Activated T-helper 2 cell treated with anti-CD3 and anti-CD28 coated beads, Interferon-gamma antibody, Interleukin-2, Interleukin-4, amounts not matched to agents 10 μg/mL and 5 μg/mL and 100 μg/mL, durations not matched to agents 14 hours and 24 hours and 36 hours (primary cell): ENCODE measurements around the gene FSIP1. TPM values are rescaled to one million over a fixed set of nuclear protein-coding genes. Genes with fewer than 3 reads are reported as not detected.

Experiments used
- DNase-seq: peaks from one replicate; pipeline ENCODE4 v3.0.0; 2021; ENCODE audit warnings: low spot score
- H3K27ac Mint-ChIP-seq: one replicate; pipeline ENCODE4 v1.8.0; 2021; ENCODE audit warnings: mixed read lengths
- H3K27me3 Mint-ChIP-seq: one replicate; pipeline ENCODE4 v1.8.0; 2021; ENCODE audit warnings: low read depth, mixed read lengths
- H3K36me3 Mint-ChIP-seq: one replicate; pipeline ENCODE4 v1.8.0; 2021; ENCODE audit warnings: low read depth, mixed read lengths
- H3K4me1 Mint-ChIP-seq: one replicate; pipeline ENCODE4 v1.8.0; 2021; ENCODE audit warnings: low read depth, mixed read lengths
- H3K4me3 Mint-ChIP-seq: one replicate; pipeline ENCODE4 v1.8.0; 2021; ENCODE audit warnings: low read depth, mild to moderate bottlenecking, moderate library complexity, mixed read lengths
- H3K9me3 Mint-ChIP-seq: one replicate; pipeline ENCODE4 v1.8.0; 2021; ENCODE audit warnings: mixed read lengths
- intact Hi-C: fragments of 100-400 bp; cut with micrococcal nuclease; formaldehyde crosslinking; loops from one replicate; pipeline ENCODE4 v1.15.1; 2023
- total RNA-seq: library from RNA; stranded (reverse); gene quantifications from 2 replicates; pipeline ENCODE4 v1.2.3, GENCODE V29; 2022

FSIP1 gene
- total RNA-seq, 1 donor from 2014 or later: 0.14 TPM

DNA sequence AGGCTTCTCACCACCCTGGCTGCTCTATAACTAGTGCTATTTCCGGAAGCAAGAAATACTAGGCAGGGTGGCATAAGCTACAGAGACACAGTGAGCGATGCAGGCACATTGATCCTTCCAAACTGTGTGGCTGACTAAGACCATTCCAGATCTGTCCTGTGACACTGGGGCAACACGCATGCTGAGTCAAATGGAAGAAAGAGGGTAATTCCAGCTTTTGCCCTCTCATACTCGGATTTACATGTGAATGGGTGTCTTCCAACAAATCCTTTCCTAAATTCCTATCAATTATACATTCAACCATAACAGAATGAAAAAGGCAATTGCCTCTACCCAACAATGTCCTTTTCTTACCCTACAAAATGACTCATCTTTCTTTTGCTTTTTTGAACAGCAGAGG lies 5.1 kb downstream of the FSIP1 start:
- Mint-ChIP-seq H3K4me1 (peaks cover 27% of the 10 kb centered on the region), H3K36me3 (no peaks in the 10 kb centered on the region), H3K9me3 (no peaks in the 10 kb centered on the region), H3K27ac (no peak overlapping the region), H3K27me3 (peaks cover 13% of the 10 kb centered on the region), H3K4me3 (no peak overlapping the region)
- intact Hi-C loops: no loop called here
- no peak for DNase-seq

DNA sequence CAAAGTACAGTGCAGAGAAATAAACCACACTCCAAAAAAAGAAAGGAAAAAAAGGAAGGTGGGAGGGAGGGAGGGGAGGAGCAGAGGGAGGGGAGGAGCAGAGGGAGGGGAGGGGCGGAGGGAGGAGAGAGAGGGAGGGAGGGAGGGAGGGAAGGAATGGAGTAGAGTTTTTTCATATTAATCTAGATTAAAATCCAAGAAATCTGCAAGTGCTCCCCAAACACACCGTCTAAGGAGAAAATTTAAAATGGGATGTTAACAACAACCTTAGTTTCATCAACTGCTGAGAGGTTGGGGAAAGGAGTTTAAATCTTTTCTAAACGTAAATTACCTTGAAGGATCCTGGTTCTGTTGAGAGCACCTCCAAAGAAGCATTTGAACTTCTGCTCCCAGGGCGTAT lies 6.6 kb downstream of the FSIP1 start:
- intact Hi-C loops: no loop called here
- DNase-seq: no peak
- Mint-ChIP-seq H3K9me3 (no peaks in the 10 kb centered on the region), H3K36me3 (no peaks in the 10 kb centered on the region), H3K4me1 (peaks cover 23% of the 10 kb centered on the region), H3K27me3 (peaks cover 13% of the 10 kb centered on the region), H3K4me3 (no peak overlapping the region), H3K27ac (no peak overlapping the region)

DNA sequence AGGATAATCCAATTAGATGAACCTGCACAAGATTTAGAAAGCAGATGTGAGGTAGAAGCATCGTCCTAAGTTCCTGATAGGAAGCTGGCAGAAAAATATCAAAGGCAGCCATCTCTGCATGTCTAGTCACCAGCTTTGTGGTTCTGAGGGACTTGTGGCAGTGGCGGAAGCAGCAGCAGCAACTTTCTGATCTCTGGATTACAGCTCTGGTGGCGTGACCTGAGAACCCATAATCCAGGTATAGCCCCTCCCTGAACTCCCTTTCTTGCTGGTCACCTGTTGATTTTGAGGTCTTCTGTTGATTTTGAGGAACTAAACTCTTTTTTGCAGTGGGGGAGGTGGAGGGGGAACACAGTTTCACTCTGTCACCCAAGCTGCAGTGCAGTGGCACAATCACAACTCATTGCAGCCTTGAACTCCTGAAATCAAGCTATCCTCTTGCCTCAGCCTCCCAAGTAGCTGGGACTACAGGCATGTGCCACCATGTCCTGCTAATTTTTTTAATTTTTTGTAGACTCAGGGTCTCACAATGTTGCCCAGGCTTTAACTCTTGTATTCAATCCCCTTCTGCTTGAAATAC lies 7.9 kb downstream of the FSIP1 start:
- no peak overlapping the region for H3K27ac Mint-ChIP-seq
- peak; percentile 45 for DNase-seq
- no peaks in the 10 kb centered on the region for H3K36me3 Mint-ChIP-seq
- H3K9me3 Mint-ChIP-seq: no peaks in the 10 kb centered on the region
- H3K4me3 Mint-ChIP-seq: no peak overlapping the region
- H3K4me1 Mint-ChIP-seq: peaks cover 23% of the 10 kb centered on the region
- intact Hi-C loops: no loop called here
- peaks cover 13% of the 10 kb centered on the region for H3K27me3 Mint-ChIP-seq

DNA sequence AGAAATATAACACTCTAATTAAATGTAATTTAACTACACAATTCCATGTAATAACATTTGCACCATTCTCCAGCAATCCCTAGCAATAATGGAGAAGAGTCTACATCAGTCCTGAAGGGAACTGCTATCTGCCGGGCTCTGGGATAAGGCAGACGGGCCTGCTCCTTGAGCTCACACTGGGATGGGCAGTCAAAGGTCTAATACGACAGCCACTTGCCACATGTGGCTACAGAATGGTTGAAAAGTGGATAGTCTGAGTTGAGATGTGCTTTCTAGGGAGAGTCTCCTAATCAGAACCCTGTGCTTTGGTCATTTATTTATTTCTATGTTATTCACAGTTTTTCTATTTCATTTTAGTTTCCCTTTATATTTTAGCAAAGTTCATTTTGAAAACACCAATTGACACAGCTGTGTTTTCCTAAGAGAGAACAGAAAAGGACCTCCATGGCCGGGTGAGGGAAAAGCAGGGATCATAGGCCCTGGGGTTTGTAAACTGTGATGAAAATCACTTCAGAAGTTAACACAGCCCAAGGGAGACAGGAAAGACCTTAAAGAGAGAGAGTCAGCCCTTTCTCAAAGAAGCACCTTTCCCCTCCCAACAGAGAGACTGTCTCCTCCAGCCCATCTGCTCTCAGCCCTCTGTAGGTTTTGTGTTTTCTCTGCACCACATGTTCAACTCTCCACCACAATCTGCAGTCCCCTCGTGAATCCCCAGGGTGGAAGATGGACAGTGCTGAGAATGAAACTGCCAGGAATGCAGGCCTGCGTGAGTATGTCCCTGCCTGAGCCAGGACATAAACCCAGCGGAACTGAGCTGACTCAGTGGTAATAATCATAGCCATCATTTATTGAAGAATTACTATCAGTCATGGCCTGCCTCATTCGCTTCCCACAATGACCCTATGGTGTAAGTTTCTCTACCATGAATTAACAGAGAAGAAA lies 11.6 kb downstream of the FSIP1 start:
- peaks cover 4% of the 10 kb centered on the region for H3K27me3 Mint-ChIP-seq
- H3K4me1 Mint-ChIP-seq: peaks cover 19% of the 10 kb centered on the region
- no peak overlapping the region for H3K27ac Mint-ChIP-seq
- no peaks in the 10 kb centered on the region for H3K36me3 Mint-ChIP-seq
- H3K9me3 Mint-ChIP-seq: no peaks in the 10 kb centered on the region
- DNase-seq: no peak
- intact Hi-C loops: no loop called here
- no peak overlapping the region for H3K4me3 Mint-ChIP-seq

DNA sequence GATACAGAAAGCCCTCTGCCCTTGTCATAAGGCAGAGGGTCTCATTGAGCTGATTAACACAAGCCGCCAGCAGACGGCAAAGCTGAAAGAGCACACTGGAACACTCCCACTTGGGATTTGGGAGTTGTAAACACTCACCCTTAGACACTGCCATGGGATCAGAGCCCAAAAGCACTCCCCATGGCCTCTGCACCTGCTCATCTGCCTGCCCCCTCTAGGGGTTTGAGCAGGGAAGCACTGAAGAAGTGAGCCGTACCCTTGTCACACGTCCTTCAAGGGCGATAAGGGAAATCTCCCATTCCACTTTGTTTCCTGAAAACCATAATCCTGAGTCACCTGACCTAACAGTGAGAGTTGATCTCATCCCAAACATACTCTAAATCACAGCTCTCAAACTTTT lies 14.7 kb downstream of the FSIP1 start:
- H3K27me3 Mint-ChIP-seq: peaks cover 12% of the 10 kb centered on the region
- H3K27ac Mint-ChIP-seq: no peak overlapping the region
- peaks cover 2% of the 10 kb centered on the region for H3K4me1 Mint-ChIP-seq
- DNase-seq: no peak
- intact Hi-C loops: no loop called here
- no peaks in the 10 kb centered on the region for H3K9me3 Mint-ChIP-seq
- H3K36me3 Mint-ChIP-seq: no peaks in the 10 kb centered on the region
- H3K4me3 Mint-ChIP-seq: no peak overlapping the region

DNA sequence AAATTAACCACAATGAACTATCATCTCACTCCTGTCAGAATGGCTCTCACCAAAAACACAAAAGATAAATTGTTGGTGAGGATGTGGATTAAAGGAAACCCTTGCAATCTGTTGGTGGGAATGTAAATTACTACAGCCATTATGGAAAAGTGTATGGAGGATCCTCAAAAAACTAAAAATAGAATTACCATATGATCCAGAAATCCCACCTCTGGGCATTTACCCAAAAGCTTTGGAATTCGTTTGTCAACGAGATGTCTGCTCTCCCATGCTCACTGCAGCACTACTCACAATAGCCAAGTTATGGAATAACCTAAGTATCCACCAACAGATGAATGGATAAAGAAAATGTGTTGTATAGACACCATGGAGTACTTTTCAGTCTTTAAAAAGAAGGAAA lies 21.6 kb downstream of the FSIP1 start:
- intact Hi-C loops: no loop called here
- no peaks in the 10 kb centered on the region for H3K4me1 Mint-ChIP-seq
- H3K36me3 Mint-ChIP-seq: no peaks in the 10 kb centered on the region

DNA sequence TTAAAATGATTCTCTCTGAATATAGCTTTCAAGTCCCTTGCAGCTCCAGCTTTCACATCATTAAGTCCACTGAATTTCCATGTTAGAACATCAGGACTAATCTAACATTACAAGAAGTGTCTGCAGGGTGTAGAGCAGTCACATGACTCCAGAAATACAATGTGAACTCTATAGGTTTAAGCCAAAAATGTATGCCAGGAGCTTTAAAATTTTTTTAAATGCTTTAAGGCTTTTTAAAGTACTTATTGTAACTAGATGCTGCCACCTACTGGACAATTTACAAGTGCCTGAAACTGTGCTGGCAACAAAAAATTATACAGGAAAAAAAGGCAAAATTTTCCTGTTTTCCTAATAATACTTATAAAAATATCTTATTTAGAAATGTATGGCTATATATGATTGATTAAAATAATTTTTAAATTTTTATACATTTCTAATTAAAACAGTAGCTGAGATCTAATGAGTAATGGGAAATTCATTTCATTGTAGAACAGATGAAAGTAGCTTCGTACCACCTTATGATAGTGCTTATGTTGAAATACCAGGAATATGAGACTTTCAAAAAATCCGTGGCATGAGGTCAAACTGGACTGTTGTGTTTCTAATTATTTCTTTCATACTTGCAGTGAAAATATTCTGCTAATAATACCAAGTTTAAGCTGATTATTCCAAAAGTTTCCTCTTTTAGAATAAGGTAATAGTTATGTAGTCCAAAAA lies 25.7 kb downstream of the FSIP1 start:
- no peaks in the 10 kb centered on the region for H3K36me3 Mint-ChIP-seq
- H3K4me1 Mint-ChIP-seq: no peaks in the 10 kb centered on the region
- intact Hi-C loops: loop anchor here (1.0 to 2.0 kb wide), 2 partner anchors 71 to 174 kb away; no protein-coding TSS in a partner anchor
- H3K27ac Mint-ChIP-seq: no peak overlapping the region
- H3K27me3 Mint-ChIP-seq: peaks cover 59% of the 10 kb centered on the region
- no peak for DNase-seq
- no peaks in the 10 kb centered on the region for H3K9me3 Mint-ChIP-seq
- no peak overlapping the region for H3K4me3 Mint-ChIP-seq

More for the DNA sequence above, 21.6 kb downstream of the FSIP1 start:
- DNase-seq: no peak
- H3K9me3 Mint-ChIP-seq: no peaks in the 10 kb centered on the region
- H3K27ac Mint-ChIP-seq: no peak overlapping the region
- H3K4me3 Mint-ChIP-seq: no peak overlapping the region
- H3K27me3 Mint-ChIP-seq: peaks cover 45% of the 10 kb centered on the region

DNA sequence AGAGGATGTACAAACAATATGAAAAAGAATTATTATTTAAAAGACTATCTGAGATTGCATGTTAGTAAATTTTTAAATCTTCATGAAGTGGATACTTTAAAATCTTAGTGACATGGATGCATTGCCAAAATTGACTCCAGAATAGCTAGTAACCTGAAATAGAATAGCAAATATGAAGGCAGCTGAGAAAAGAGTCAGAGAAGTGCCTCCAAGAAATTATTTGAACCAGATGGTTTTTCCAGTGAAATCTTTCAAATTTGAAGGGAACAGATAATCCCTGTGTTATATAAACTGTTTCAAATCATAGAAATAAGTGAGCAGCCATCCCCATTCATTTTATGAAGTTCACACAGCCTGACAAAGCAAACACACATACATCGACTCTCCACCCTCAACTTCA lies 29.6 kb downstream of the FSIP1 start:
- Mint-ChIP-seq H3K36me3 (no peaks in the 10 kb centered on the region), H3K27me3 (peaks cover 66% of the 10 kb centered on the region), H3K27ac (no peak overlapping the region), H3K4me3 (no peak overlapping the region), H3K9me3 (no peaks in the 10 kb centered on the region), H3K4me1 (no peaks in the 10 kb centered on the region)
- intact Hi-C loops: no loop called here
- DNase-seq: no peak

DNA sequence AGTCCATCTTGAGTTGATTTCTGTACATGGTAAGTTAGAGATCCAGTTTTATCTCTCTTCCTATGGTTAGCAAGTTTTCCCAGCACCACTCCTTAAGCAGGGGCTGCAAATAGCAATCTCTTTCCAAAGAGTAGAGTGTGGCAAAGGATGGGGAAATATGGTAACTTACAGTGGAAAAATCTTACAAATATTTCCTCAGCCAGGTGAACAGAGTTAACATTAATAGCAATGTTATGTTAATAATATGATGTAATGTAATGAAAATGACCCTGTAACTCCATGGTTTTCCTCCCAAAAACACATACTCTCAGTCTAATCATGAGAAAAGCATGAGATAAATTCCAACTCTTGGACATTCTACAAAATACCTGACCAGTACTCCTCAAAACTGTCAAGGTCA lies 30.4 kb downstream of the FSIP1 start:
- Mint-ChIP-seq H3K36me3 (no peaks in the 10 kb centered on the region), H3K4me1 (no peaks in the 10 kb centered on the region), H3K27ac (no peak overlapping the region), H3K4me3 (no peak overlapping the region), H3K9me3 (no peaks in the 10 kb centered on the region), H3K27me3 (peaks cover 66% of the 10 kb centered on the region)
- intact Hi-C loops: no loop called here
- no peak for DNase-seq

DNA sequence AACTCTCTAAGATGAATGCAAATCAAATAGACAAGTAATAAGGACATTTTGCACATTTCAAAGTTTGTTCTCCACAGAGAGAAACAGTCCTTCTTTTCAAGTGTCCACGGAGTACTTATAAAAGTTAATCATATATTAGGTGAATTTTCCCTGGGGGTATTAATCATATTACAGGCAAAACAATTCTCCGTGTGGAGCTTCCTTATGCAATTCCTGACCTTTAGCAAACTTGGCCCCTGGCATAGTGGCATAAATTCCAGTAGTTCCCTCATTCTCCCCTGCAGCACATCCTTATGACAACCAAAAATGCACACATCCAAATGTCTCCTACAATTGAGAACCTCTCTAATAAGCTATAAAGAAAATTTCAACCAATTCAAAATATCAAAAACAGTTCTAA lies 34.4 kb downstream of the FSIP1 start:
- Mint-ChIP-seq H3K4me1 (no peaks in the 10 kb centered on the region), H3K36me3 (no peaks in the 10 kb centered on the region), H3K27me3 (peaks cover 62% of the 10 kb centered on the region), H3K27ac (no peak overlapping the region), H3K9me3 (no peaks in the 10 kb centered on the region), H3K4me3 (no peak overlapping the region)
- intact Hi-C loops: no loop called here
- no peak for DNase-seq

DNA sequence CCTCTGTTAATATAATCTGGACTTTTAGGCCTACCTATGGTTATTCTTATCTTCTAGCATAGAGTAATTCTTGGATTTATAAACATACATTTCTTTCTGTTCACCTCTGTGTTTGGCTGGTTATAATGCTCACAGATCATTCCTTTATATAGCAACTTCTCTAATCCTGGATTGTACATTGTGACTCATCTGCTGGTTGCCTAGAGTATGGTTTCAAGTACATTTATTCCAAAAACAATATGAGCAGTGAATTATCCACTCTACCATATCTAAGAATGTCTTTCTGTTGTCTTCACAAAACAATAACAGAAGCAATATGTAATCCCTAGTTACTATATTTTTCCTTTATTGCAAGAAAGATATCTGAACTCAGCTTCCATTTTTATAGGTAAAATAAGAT lies 35.3 kb downstream of the FSIP1 start:
- no peak overlapping the region for H3K4me3 Mint-ChIP-seq
- no peaks in the 10 kb centered on the region for H3K9me3 Mint-ChIP-seq
- no peak for DNase-seq
- no peaks in the 10 kb centered on the region for H3K4me1 Mint-ChIP-seq
- no peaks in the 10 kb centered on the region for H3K36me3 Mint-ChIP-seq
- peaks cover 61% of the 10 kb centered on the region for H3K27me3 Mint-ChIP-seq
- intact Hi-C loops: no loop called here
- H3K27ac Mint-ChIP-seq: no peak overlapping the region

DNA sequence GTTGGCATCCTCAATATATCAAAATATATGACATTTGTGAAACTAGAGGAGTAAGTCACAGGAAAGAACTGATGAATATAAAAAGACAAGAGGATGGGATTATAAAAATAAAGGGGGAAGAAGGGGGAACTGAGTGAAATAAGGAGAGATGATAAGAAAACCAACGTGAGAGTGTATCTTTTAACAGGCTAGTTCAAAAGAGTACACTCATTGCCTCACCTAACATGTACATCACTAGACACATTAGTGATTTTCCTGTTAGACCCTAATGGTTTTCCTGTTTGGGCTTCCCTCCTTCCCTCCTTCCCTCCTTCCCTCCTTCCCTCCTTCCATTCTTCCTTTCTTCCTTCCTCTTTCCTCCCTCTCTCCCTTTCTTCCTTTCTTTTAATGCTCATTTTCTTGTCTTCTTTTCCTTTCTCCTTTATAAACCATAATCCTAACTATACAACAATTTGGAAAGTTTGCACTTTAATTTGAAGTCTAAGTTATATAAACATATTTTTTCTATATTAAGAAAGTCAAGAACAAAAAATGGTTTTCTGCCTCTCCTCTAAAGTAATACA lies 35.8 kb downstream of the FSIP1 start:
- intact Hi-C loops: no loop called here
- no peak for DNase-seq
- Mint-ChIP-seq H3K4me3 (no peak overlapping the region), H3K4me1 (no peaks in the 10 kb centered on the region), H3K9me3 (no peaks in the 10 kb centered on the region), H3K36me3 (no peaks in the 10 kb centered on the region), H3K27ac (no peak overlapping the region), H3K27me3 (peaks cover 66% of the 10 kb centered on the region)
